NCI-H2171 treated with DMSO at 0.1 percent for 48 hours (cell line): Measurements from ENCODE around the gene CPSF3.

Experiments
- DNase-seq: peaks from one replicate; lab custom pipeline; 2025; lab: John Stamatoyannopoulos, UW

Gene CPSF3

GRCh38 chr2:9419541-9419940 is 3.9 kb upstream of the CPSF3 start:
- peak; percentile 27 for DNase-seq

GRCh38 chr2:9420495-9420894 is 3.0 kb upstream of the CPSF3 start:
- DNase-seq, result no peak

- peak; percentile 68 for DNase-seq
Observed at GRCh38 chr2:9422321-9423099, 944 bp upstream of the CPSF3 start.

- DNase-seq, result no peak
Observed at GRCh38 chr2:9423922-9424272, 443 bp downstream of the CPSF3 start.

- no peak for DNase-seq
Observed at GRCh38 chr2:9424447-9425164, 1.2 kb downstream of the CPSF3 start.

- DNase-seq, result no peak
Observed at GRCh38 chr2:9428965-9429577, 5.6 kb downstream of the CPSF3 start.

- DNase-seq, result no peak
Observed at GRCh38 chr2:9430316-9431293, 7.2 kb downstream of the CPSF3 start.

GRCh38 chr2:9434489-9434888 is 11.0 kb downstream of the CPSF3 start:
- DNase-seq, result no peak

- no peak for DNase-seq
Observed at GRCh38 chr2:9439536-9439935, 16.1 kb downstream of the CPSF3 start.

- no peak for DNase-seq
Observed at GRCh38 chr2:9440058-9440727, 16.7 kb downstream of the CPSF3 start.

- no peak for DNase-seq
Observed at GRCh38 chr2:9441556-9441955, 18.1 kb downstream of the CPSF3 start.

- no peak for DNase-seq
Observed at GRCh38 chr2:9443526-9443925, 20.1 kb downstream of the CPSF3 start.

- no peak for DNase-seq
Observed at GRCh38 chr2:9445089-9445488, 21.6 kb downstream of the CPSF3 start.

GRCh38 chr2:9451231-9451630 is 27.8 kb downstream of the CPSF3 start:
- no peak for DNase-seq

- DNase-seq, result no peak
Observed at GRCh38 chr2:9460441-9461017, 37.1 kb downstream of the CPSF3 start.

GRCh38 chr2:9461079-9461478 is 37.6 kb downstream of the CPSF3 start:
- DNase-seq, result no peak

GRCh38 chr2:9462313-9462712 is 38.9 kb downstream of the CPSF3 start:
- peak; percentile 86 for DNase-seq

GRCh38 chr2:9462886-9463697 is 39.6 kb downstream of the CPSF3 start:
- peak; percentile 94 for DNase-seq

GRCh38 chr2:9463698-9464034 is 40.2 kb downstream of the CPSF3 start:
- peak; percentile 96 for DNase-seq

- DNase-seq, result no peak
Observed at GRCh38 chr2:9465170-9465569, 41.7 kb downstream of the CPSF3 start.
